ENCODE data around the gene DNAJC30.
"Not testable (repeated sequence)": the region's sequence is repeated elsewhere in the genome, so short reads cannot be mapped to it uniquely, and the experiment has no call there.

DNAJC30 gene

DNA sequence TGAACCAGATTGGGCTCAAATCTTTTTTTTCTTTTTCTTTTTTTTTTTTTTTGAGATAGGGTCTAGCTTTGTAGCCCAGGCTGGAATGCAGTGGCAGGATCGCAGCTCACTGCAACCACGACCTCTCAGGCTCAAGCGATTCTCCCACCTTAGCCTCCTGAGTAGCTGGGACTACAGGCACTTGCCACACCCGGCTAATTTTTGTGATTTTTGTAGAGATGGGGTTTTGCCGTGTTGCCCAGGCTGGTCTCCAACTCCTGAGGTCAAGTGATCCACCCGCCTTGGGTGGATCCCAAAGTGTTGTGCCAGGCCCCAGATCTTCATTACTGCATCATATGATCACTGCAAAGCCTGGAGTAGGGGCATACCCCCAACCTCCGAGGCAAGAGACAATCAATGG is 2.8 kb downstream of the DNAJC30 start:
- DNase-seq = no peak

DNA sequence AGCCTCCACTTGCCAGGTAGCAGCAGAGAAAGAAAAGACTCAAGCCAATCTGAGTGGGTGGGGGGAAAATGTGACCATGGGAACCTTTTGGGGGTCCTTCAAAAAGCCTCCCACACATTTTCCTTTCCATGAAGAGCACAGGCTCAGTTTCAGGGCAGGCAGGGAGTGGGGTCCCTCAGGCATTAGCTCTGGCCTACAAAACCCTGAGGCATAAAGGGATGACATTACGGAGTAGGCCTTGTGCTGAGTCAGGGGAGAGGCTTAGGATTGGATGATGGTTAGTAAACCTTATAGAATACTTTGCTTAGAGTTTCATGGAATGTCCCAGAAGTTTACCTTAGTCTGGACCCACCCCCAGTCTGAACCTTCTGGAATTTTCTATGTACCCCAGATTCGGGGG is 3.5 kb downstream of the DNAJC30 start:
- no peak for DNase-seq

DNA sequence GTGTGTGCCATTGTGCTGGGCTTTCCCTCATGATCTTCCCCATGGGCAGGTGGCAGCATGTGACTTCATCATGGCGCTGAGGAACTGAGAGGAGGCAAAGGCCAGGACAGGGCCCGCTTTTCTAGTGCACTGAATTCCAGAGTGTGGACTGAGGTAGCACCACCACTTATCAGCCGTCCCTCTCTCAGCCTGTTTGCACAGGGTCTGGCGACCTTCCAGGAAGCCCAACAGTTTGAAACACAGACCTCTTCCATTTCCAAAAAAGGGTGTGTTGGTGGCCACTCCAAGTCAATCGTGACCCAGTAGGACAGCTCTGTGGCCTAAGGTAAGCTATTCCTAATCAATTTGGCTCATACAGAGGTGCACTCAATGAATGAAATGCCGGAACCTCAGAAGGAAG is 4.4 kb downstream of the DNAJC30 start:
- no peak for DNase-seq

DNA sequence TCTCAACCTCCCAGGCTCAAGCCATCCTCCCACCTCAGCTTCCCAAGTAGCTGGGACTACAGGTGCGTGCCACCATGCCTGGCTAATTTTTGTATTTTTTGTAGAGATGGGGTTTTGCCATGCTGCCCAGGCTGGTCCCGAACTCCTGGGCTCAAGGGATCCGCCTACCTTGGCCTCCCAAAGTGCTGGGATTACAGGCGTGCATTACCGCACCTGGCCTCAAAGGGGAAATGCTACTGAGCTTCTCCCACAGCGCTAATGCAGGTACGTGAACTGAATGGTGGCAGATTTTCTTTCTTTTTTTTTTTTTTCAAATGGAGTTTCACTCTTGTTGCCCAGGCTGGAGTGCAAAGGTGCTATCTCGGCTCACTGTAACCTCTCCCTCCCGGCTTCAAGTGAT is 7.2 kb downstream of the DNAJC30 start:
- not testable (repeated sequence) for DNase-seq

DNA sequence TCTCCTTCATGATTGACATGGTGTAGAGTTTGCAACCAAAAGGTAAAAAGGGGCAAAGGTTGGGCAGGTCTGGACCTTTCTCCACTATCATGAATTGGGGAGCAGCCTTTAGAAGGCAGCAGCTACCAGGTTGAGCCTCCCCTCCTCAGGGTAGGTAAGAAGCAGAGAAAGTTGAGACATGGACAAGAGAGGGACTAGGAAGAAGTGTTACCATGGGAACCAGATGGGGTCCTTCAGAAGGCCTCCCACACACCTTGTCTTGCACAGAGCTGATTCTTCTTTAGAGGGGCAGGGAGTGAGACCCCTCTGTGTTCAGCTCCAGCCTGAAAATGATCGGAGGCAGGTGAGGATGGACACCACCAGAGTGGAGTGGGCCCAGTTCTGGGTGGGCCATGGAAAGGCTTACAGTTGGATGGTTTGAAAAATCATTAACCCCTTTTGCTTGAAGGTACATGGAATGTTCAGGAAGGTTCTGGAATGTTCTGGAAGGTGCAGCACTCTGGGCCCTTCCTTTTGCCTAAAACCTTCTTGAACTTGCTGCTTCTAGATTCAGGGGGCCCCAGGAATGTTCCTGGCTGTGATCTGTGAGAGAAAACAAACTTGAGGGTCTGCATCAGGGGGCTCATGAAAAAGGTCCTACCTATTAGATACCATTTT is 8.7 kb downstream of the DNAJC30 start:
- no peak for DNase-seq

DNA sequence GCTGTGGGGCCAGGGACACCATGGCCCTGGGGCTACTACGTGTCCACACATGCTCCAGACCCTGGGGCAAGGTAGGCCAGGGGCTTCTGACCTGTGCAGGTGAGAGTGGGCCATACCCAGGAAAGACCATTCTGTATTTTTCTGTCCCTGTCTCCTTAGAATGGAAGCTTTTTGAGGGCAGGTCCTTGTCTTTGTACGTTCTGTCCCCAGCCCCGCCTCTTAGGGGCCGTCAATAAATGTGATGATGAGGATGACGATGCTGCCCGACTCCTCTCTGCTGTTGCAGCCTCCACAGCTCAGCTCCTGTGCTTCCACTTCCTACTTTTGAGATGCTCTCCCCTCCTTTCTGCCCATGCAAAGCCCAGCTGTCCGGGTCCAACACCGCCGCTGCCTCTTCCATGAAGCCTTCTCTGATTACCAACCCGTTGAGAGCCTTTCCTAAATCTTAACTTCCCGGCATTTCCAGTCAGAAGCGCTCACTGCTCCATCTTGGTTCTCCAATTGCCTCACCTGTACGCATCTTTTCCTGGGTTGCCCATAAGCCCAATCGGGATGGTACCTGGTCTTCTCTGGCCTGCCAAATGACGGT is 11.3 kb downstream of the DNAJC30 start:
- no peak for DNase-seq

DNA sequence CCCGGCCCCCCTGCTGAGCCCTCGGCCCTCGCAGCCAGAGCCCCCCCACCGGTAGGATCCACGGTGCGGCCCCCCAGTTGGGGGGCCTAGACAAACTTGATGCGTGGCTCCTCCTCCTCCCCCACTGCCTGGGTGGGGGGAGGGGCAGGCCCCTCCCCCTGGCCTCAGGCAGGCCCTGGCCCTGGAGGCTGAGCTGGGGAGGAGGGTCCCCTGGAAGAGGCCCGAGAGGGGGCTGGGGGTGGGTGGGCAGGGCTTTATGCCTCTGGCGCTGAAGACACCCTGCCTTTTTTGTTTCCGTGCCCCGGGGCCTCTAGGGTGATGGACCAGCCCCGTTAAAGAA is 12.0 kb downstream of the DNAJC30 start:
- no peak for DNase-seq

DNA sequence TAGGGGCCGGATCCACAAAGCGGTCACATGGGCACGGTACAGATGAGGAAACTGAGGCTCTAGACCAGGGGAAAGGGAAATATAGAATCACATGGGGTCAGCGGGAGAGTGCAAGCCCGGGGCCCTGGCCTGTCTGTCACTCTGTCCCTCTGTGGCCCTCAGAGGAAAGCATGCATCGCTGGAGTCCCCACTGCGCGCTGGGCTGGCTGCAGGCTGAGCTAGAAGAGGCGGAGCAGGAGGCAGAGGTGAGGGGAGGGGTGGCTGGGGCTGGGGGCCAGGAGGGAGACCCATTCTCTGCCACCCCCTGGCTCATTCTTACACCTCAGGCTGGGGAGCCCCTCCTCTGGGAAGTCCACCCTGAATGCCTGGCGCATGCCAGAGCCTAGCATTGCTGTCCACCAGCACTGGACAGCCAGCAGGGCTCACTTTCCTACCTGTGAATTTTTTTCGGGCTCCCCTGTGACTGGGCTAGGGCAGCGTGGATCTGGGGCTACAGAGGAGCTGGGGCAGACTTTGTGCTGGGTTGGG is 13.3 kb downstream of the DNAJC30 start:
- DNase-seq = no peak

DNA sequence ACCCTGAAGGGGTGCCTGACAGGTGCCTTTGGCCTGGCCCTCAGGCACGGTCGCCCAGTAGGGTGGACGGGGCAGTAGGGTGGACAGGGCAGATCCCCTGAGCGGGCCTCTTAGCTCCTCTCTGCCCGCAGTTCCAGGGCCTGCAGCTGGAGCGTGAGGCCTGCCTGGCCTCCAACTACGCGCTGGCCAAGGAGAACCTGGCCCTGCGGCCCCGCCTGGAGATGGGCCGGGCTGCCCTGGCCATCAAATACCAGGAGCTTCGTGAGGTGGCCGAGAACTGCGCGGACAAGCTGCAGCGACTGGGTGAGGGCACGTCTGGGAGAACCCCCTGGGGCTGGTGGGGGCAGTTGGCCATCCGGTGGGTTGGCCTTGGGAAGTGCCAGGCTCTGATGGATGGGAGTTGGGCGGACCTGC is 14.0 kb downstream of the DNAJC30 start:
- no peak for DNase-seq

DNA sequence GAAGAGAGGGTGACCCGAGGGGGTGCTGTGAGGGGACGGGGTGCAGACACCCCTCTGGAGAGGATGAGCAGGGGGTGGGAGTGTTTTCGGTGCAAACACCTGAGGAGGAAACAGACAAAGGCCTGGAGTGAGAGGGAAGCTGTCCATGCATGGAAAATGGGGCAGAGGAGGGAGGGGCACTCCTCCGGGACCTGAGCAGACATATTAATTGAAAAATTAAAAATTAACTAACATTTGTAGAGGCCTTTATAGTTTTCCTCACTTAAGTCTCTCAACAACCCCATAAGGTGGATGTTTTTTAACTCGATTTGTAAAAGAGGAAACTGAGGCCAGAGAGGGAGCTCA is 14.4 kb downstream of the DNAJC30 start:
- DNase-seq = no peak

DNA sequence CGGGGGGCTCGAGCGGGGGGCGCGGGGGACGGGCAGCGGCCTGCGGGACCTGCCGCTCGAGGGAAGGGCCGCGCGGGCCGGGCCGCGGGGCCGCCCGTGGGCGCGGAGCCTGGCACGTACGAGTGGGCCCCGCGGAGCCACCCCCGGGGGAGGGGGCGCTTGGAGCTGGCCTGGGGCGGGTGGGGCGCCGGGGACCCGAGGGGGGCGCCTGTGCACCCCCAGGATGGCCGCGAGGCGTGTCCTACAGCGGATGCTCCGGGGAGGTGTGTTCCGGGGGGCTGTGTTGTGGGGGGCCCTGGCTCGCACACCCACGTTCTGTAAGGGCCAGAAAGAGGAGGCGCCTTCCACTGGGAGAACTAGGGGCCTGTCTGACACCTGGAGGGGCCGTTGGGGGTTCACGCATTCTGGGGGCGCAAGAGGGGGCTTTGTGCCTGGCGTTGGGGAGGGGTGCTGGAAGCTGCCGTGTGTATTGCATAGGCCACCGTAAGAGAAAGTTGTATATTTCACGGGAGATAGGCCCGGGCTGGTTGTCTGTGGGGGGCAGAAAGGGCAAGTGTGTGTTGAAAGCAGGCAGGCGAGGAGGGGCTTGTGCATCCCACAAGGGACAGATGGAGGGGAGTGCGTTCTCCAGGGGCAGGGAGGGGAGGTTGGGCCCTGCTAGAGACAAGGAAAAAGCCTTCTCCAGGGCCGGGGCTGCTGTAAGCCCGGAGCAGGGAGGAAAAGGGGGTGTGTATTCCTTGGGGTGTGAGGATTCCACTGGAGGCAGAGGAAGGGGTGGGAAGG is 15.0 kb downstream of the DNAJC30 start:
- no peak for DNase-seq

DNA sequence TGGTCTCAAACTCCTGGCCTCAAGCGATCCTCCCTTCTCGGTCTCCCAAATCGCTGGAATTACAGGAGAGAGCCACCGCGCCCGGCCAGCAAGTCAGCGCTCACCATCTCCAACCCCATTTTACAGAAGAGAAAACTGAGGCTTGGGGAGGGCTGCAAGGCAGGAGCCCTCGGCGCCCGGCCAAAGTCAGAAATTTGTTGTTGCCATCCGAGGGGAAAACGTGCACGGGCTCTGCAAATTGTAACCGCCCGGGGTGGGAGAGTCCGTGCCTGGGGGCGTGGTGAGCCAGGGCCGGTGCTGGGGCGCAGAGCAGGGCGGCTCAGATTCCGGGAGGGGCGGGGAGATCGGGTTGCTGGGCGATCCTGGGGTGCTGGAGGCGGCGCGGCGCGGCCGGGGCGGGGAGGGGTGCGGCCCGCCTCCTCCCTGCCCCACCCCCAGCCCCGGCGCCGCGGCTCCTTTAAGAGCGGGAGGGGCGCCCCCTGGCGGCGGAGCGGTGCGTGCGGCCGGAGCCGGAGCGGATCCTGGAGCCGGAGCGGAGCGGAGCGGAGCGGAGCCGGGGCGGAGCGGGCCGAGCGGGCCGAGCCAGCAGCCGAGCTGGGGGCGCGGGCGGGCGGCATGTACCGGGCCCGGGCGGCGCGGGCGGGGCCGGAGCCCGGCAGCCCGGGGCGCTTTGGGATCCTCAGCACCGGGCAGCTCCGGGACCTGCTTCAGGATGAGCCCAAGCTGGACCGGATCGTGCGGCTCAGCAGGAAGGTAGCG is 15.7 kb downstream of the DNAJC30 start, which contains the start of gene VPS37D:
TSS of gene VPS37D (plus strand) at position 488 of the 759 bp plus-strand sequence. CDS start at position 616, 128 bp downstream.
- peak; percentile 89 for DNase-seq

DNA sequence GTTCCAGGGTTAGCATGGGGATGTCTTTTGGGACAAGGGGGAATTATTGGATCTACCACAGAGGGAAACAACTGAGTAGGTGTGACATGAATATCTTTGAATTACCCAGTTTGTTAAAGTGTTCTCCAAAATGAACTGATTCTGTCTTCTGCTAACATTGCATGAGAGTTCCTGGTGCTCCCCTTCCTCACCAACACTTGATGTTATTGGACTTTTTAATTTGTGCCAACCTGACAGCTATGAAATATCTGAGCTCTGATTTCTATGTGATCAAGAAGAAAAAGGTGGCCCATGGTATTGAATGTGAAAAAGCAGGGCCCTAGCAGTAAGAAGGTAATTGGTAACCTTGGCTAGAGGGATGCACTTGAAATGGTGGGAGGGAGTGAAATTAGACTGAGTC is 20.2 kb downstream of the DNAJC30 start:
- DNase-seq = no peak

DNA sequence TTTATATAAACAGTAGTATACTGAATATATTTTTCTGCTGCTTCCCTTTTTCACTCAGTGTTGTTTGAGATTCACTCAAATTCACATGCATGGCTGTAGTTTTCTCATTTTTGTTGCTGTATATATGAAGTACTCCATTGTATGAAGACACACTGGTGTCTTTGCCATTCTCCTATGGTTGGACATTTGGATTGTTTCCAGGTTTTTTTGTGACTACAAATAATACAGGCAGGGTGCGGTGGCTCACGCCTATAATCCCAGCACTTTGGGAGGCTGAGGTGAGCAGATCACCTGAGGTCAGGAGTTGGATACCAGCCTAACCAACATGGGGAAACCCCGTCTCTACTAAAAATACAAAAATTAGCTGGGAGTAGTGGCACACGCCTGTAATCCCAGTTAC is 22.7 kb downstream of the DNAJC30 start:
- not testable (repeated sequence) for DNase-seq

DNA sequence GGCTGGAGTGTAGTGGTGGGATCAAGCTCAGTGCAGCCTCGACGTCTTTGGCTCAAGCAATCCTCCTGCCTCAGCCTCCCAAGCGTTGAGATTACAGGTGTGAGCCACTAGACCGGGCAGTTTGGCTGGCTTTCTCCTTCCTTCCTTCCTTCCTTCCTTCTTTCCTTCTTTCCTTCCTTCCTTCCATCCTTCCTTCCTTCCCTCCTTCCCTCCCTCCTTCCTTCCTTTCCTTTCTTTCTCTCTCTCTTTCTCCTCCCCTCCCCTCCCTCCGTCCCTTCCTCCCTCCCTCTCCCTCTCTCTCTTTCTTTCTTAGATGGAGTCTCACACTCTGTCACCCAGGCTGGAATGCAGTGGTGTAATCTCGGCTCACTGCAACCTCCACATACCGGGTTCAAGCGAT is 23.3 kb downstream of the DNAJC30 start:
- DNase-seq = no peak

DNA sequence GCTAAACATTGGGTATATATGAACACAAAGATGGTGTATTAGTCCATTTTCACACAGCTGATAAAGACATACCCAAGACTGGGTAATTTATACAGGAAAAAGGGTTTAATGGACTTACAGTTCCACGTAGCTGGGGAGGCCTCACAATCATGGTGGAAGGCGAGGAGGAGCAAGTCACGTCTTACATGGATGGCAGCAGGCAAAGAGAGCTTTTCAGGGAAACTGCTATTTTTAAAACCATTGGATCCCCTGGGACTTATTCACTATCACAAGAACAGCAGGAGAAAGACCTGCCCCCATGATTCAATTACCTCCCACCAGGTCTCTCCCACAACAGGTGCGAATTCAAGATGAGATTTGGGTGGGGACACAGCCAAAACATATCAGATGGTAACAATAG is 27.9 kb downstream of the DNAJC30 start:
- not testable (repeated sequence) for DNase-seq

DNA sequence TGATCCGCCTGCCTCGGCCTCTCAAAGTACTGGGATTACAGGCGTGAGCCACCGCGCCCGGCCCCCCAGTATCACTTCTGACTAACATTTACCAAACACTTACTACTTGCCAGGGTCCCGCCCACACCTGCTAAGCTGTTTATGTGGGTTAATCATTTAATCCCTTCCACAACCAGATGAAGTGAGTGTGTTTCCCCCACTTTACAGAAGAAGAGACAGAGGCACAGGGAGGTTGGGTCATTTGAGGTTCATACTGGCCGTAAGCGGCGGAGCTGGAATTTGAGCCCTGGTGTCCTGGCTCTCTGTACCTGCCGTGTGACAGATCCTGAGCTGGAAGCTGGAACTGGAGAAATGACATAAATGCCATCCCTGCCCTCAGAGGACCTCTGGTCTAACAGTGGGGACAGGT is 30.7 kb downstream of the DNAJC30 start:
- no peak for DNase-seq

DNA sequence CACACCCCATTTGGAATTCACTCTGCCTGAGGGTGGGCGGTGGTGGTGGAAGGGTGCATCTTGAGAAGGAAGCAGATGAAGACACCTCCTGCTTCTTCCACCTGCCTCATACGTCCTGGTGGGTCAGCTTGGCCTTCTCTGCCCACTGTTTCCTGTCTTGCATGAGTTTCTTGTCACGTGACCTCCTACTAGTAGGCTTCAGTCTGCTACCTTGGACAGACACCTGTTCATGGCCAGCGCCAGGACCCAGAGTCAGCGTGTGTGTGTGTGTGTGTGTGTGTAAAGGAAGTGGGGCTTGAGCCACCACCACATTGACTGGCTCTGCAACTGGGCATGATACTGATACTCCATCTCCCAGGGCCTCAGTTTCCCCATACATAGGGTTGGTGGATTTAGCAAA is 32.7 kb downstream of the DNAJC30 start:
- no peak for DNase-seq

DNA sequence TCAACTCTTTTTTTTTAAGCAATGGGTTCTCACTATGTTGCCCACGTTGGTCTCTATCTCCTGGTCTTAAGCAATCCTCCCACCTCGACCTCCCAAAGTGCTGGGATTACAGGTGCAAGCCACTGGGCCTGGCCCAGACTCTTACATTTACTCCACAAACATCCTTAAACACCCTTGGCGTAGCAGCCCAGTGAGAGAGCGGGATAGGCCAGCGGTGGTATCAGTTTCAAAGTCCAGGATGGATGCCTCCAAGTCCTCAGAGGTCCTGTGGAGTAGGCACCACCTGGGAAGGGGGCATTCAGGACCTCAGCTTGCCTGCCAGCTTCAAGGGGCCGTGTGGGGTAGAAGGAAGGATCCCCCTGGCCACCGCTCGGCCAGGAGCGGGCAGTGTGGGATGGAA is 33.7 kb downstream of the DNAJC30 start:
- DNase-seq = no peak

DNA sequence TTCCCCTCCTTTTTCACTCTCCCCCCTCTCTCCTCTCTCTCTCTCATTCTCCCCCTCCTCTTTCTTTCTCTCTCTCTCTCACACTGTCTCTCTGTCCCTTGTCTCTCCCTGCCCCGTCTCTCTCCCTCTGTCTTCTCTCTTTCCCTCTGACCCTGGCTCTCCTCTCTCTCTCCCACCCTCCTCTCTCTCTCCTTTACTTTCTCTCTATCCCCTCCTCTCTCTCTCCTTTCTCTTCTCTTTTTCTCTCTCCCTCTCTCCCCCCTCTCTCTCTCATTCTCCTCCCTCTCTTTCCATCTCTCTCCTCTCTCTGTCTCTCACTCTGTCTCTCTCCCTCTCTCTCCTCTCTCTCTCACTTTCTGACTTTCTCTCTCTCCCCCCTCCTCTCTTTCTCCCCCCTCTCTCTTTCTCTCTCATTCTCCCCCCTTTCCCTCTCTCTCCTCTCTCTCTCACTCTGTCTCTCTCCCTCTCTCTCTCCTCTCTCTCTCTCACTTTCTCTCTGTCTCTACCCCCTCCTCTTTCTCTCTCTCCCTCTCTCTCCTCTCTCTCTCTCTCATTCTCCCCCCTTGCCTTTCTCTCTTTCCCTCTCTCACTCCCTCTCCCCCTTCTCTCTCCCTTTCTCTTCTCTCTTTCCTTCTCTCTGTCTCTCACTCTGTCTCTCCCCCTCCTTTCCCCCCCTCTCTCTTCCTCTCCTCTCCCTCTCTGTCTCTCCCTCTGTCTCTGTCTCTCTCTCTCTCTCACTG is 34.5 kb downstream of the DNAJC30 start:
- DNase-seq = no peak

DNA sequence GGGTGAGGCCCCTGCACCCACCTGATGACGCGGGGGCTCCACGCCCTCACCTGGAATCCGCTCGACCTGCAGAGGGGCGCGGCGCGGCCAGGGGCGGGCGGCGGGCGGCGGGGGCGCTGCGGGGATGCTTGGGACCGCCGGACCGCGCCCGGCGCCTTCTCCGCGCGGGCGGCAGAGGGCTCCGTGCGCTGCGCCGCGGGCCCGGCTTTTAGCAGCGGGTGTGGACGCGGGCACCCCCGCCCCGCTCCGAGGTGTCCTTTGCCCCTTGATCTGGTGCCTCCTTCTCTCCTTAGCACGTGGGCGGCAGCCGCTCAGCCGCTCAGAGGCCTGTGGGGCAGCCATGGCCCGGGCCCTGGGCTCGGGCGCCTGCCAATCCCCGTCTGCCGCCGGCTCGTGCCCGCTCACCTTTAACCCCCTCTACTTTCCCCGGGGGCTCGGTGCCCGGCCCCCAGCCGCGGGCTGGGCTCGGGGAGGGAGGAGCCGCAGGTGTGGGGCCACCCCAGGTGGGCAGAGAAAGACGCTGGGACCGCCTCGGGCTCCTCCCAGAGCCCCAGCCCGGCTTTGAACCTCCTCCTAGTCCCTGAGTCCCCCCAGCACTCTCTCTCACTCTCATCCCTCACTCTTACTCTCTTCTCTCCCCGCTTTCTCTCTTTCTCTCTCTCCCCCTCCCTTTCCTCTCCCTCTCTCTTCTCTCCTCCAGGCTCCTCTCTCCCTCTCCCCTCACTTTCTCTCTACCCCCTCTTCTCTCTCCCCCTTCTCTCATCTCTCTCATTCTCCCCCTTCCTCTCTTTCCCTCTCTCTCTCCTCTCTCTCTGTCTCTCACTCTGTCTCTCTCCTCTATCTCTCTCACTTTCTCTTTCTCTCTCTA is 35.3 kb downstream of the DNAJC30 start:
- no peak for DNase-seq

All from NCI-H1436 (cell line).